HT1080 (cell line): ENCODE measurements around the gene RND2. TPM values are rescaled to one million over a fixed set of nuclear protein-coding genes. Genes with fewer than 3 reads are reported as not detected.

ENCODE experiments used
- DNase-seq: peaks from one replicate; pipeline ENCODE4 v3.0.0-alpha.2; 2015; ENCODE audit warnings: low read depth
- total RNA-seq: library from RNA; depleted of rRNA; stranded (reverse); fragments of >200 nt; shearing (Covaris generic); gene quantifications from 2 replicates; pipeline ENCODE4 v1.2.3, GENCODE V29; 2014; rRNA removed

RND2 gene
- total RNA-seq, 1 experiment from 2014 or later: 0.11 TPM

GRCh38 chr17:43069368-43069898, 44.4 kb downstream of the RND2 start:
- DNase-seq: no peak

GRCh38 chr17:43070257-43070656, 45.2 kb downstream of the RND2 start:
- no peak for DNase-seq

GRCh38 chr17:43070872-43071271, 45.8 kb downstream of the RND2 start:
- no peak for DNase-seq

- DNase-seq: no peak
These were observed 49.8 kb downstream of the RND2 start for GRCh38 chr17:43074869-43075268.

- DNase-seq: no peak
These were observed 54.7 kb downstream of the RND2 start for GRCh38 chr17:43079641-43080302.

Other genes with a start within 250 kb of the RND2 start
- 5.7 and 8.9 TPM in 2 replicates for gene WNK4, start 244.6 kb upstream of the RND2 start, total RNA-seq
- 65.2 and 97.2 TPM in 2 replicates for gene COA3, start 226.5 kb upstream of the RND2 start, total RNA-seq
- gene CNTD1, start 226.4 kb upstream of the RND2 start, total RNA-seq: 0.13 and 0.27 TPM in 2 replicates
- 159 and 182 TPM in 2 replicates for gene BECN1, start 200.9 kb upstream of the RND2 start, total RNA-seq
- 146 and 205 TPM in 2 replicates for gene PSME3, start 191.8 kb upstream of the RND2 start, total RNA-seq
- 0.95 and 1.4 TPM in 2 replicates for gene AOC2, start 180.7 kb upstream of the RND2 start, total RNA-seq
- gene AOC3, start 174.0 kb upstream of the RND2 start, total RNA-seq: 0.11 TPM in 1 of 2 replicates, not detected in the other
- gene G6PC1, start 124.4 kb upstream of the RND2 start, total RNA-seq: not detected in 2 replicates
- gene AARSD1, start 60.8 kb upstream of the RND2 start, total RNA-seq: 25.2 and 29.2 TPM in 2 replicates
- 0.10 TPM in 1 of 2 replicates, not detected in the other for gene PTGES3L, start 45.2 kb upstream of the RND2 start, total RNA-seq
- gene RUNDC1, start 44.7 kb upstream of the RND2 start, total RNA-seq: 4.7 and 6.9 TPM in 2 replicates
- 2,292 and 3,606 TPM in 2 replicates for gene RPL27, start 26.8 kb upstream of the RND2 start, total RNA-seq
- gene IFI35, start 18.4 kb upstream of the RND2 start, total RNA-seq: 18.7 and 20.1 TPM in 2 replicates
- gene VAT1, start 2.8 kb upstream of the RND2 start, total RNA-seq: 52.6 and 54.0 TPM in 2 replicates
- gene BRCA1, start 100.1 kb downstream of the RND2 start, total RNA-seq: 31.8 and 47.1 TPM in 2 replicates
- gene NBR1, start 146.0 kb downstream of the RND2 start, total RNA-seq: 53.8 and 65.6 TPM in 2 replicates
- 0.93 and 1.4 TPM in 2 replicates for gene TMEM106A, start 186.6 kb downstream of the RND2 start, total RNA-seq
- not detected in 2 replicates for gene CCDC200, start 203.4 kb downstream of the RND2 start, total RNA-seq
- gene RNU2-1, start 208.7 kb downstream of the RND2 start, total RNA-seq: not detected in 2 replicates